GM21619 (cell line): ENCODE data around the gene FOXL1.

Source experiments
- ATAC-seq: cut with Tn5 transposase; IDR thresholded peaks from one replicate; pipeline ENCODE4 v1.9.1; 2021; ENCODE audit not compliant: unreplicated experiment

FOXL1 gene

GRCh38 chr16:86625821-86626220 is 47.5 kb downstream of the FOXL1 start:
- no peak for ATAC-seq

GRCh38 chr16:86626284-86626683 is 47.9 kb downstream of the FOXL1 start:
- no peak for ATAC-seq

DNA sequence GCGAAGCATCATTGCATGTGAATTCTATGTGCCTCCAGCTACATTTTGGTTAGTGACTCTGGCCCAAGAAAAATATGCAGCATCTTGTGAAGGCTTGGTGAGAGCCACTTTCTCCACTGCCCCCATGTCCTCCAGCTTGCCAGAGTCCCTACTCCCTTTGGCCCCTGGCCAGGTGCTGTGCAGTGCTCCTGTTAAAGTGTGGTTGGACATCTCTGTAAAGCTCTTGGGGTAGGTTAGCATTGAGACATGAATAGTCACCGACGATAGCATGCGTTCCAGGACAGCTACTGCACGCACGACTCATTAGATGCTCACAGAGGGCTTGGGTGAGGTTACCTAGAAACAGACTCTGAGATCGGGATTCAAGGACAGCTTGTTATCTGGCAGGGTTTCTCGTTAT is 48.6 kb downstream of the FOXL1 start:
- ATAC-seq = no peak

DNA sequence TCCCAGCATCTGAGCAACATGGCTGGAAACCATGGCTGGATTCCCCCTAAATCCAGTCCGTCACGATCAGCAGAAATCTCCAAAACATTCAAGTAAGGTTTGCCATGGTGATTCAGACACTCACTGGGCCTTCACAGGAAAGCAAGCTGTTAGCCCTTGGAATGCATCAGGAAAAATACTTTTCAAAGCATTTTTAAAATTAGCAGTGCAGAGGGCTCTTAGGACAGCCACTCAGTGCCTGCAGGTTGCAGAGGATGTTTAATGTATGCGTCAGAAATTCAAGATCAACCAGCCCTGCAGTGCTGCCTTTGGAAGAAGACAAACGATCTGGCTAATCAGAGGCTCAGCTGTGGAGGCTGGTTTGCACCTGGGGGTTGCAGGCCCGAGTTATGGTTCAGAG is 50.3 kb downstream of the FOXL1 start:
- no peak for ATAC-seq

DNA sequence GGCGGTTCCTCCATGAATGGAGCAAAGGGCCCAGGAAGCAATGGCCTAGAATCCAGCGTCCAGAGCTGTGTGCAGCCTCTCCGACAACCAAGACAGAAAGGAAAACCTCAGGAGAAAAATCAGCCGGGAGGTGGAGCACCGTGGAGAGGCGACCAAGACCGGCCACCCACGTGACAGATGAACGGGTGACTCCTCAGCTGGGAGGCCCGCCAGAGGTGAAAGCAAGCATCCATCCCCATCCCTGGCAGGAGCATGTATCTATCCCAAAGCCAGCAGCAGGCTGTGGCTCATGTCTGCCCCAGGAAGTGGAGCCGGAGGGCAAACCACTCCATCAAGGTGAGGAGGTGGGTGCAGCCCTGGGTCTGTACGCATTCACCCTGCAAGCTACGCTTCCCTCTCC is 52.1 kb downstream of the FOXL1 start:
- no peak for ATAC-seq

DNA sequence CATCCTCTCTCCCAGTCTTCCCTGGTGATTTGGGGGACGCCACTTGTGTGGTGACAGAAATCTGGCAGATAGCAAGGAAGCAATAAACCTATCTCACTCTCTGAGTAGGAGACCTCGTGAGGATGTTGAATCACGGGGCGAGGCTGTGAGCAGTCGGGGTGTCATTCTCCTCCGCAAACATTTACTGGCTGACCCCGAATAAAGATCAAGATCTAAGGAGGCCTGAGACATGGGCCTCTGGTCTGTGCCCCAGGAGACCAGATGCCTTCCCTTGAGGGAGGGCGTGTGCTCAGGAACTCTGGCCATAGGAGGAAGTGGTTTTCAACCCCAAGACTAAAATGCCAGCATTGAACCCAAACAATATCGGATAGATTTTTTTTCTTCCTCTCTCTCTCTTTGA is 53.1 kb downstream of the FOXL1 start:
- no peak for ATAC-seq
